HG02943 (cell line): ENCODE measurements around the gene SEZ6L.
"Not testable (repeated sequence)": the region's sequence is repeated elsewhere in the genome, so short reads cannot be mapped to it uniquely, and the experiment has no call there.

Experiments used
- ATAC-seq: cut with Tn5 transposase; IDR thresholded peaks from one replicate; pipeline ENCODE4 v1.9.1; 2021; ENCODE audit warnings: mild to moderate bottlenecking, low read depth, moderate library complexity; ENCODE audit not compliant: unreplicated experiment

Gene SEZ6L

DNA sequence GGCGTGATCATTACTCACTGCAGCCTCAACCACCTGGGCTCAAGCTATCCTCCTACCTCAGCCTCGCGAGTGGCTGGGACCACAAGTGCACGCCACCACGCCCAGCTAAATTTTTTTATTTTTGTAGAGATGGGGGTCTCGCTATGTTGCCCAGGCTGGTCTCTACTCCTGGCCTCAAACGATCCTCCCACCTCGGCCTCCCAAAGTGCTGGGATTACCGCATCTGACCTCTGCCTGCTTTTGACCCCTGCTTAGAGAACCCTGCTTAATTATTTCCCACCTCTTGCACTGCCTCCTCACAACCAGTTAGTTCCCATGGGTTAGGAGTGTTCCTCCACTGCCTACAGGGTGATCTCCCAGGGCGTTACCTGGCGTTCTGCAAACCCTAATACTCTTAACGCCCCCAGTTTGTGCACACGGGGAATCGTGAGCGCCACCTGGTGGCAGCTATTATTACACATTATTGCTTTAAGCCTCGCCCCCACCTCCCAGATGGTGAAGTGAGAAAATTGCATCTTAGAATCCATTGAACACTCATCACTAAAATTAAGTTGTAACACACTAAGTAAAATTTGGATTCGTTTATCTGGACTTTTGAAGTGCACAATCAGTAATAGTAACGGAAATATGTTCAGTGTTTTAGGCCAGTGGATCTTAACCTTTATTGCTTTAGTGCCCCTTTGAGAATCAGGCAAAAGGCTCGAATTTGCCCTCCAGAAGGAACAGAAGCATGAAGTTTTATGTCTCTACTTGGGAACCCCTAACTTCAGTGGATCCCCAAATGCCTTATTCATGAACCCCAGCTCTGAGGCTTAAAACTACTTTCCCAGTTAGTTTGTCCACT is 198.4 kb downstream of the SEZ6L start:
- no peak for ATAC-seq

DNA sequence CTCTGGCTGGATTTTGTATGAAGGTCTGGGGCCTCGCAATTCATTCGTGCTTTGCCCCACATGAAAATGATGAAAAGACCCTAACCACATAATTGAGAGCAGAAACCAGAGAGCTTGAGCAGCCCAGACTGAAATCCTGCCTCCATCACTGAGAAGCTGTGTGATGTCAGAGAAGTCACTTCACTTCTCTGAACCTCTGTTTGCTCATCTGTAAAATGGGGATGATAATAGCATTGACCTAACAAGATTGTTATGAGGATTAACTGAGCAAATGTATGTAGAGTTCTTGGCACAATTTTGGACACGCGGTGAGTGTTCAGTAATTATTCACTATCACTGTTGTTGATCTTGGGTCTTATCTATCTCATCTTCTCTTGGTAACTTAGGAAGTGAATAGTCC is 203.6 kb downstream of the SEZ6L start:
- no peak for ATAC-seq

DNA sequence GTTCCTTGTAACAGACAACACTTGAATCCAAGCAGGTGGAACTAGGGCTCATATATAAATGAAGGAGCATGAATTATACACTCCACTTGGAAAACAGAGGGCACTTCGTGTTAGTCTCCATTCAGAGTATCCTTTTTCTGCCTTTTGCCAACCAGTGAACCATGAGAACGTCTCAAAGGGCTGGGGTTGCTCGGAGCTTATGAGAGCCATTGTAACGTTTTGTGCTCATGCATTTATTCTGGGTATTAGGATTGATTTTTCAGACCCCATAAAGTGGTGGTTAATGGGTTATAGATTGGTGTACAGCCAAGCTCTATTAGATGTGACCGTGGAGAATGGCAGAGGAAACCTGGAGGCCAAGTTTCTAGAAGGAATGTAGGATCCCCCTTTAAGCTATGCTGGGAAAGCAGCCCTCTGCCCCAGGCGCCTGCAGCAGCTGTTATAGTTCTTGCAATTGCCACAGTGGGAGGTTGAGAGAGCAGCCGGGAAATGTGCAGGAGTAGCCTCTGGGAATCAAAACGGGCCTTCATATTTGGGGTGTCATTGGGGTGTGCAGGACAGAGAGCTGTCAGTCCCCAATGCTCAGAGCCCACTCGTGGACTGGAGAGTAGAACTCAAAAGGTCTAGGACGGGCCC is 205.2 kb downstream of the SEZ6L start:
- ATAC-seq, result no peak

DNA sequence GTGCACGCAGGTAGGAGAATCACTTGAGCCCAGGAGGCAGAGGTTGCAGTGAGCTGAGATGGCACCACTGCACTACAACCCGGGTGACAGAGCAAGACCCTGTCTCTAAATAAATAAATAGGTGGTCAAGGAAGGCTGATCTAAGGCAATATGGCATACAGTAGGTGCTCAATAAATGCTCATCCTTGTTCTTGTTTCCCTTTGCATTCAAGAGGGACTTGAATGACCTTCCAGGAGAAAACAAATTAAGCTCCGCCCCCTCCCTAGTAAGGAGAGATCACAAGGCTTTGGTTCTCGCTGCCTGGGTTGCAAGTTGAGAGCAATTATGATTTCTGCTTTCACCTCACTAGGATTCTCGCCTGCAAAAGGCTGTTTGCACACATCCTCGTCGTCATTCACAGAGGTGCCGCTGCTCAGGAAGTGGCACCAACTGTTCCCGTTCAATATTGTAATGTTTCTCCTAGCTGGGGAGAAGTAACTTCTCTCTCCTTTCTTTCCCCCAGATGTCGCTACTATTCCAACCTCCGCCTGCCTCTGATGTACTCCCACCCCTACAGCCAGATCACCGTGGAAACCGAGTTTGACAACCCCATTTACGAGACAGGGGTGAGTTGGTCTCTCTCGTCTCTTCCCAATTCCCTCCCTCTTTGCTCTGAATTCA is 208.0 kb downstream of the SEZ6L start:
- no peak for ATAC-seq

DNA sequence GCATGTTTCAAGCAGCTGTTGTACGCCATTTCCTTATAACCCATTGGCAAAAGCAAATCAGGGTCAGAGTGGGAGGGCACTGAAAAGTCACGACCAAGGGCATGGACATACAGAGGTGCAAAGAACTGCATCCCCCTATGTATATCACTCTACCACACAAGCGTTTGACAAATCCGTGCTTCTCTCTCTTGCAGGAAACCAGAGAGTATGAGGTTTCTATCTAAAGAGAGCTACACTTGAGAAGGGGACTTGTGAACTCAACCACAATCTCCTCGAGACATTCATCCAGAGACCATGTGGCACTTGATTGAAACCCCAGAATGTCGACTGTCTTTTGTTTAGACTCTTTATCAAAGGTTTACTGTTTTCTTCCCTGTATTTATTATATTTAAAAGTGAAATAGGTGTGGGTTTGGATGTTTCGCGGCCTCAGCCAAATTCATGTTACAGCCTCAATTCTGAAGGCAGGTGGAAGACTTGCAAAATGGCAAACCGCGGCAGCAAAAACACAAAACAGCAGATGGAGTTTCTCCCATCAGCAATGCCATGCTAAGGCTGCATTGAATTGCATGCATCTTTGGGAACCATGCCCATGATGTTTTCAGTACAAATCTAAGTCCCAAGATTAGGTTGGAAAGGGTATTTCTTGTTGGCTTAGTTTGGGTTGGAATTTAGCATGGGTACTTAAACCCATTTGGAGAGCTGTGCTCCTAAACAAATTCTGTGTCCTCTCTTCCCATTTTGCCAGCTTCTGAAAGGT is 211.0 kb downstream of the SEZ6L start:
- no peak for ATAC-seq

DNA sequence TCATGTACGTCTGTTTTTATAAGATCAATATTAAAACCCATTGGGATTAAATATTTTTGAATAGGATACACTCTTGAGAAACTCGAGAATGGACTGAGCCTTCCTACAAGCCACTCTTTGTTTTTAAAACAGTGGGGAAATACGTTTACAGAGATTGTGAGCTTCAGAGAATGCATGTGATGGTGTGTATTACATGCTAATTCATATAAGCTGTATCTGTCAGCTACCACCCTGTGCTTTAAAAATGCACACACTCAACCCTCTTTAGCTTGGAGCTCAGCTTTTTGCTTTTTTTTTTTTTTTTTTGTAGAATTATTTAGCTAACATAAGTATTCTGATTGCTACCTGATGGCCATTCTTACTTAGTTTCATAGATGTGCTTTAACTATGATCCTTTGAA is 213.5 kb downstream of the SEZ6L start:
- no peak for ATAC-seq

DNA sequence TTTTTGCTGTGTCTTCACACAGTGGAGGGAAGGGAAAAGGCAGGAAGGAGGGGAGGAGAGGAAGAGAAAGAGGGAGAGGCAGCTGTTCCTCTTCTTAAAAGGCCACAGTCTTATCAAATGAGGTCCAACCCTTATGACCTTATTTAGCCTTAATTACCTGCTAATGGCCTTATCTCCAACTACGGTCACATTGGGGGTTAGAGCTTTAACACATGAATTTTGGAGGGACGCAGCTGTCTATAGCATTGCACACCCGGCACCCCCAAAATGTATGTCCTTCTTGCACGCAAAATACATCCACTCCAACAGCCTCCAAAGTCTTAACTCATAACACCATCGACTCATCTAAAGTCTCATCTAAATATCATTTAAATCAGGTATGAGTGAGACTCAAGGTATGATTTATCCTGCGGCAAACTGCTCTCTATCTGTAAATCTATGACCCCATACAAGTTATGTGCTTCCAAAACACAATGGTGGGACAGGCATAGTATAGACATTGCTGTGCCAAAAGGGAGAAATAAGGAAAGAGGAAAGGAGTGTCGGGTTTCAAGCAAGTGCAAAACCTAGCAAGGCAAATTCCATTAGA is 214.8 kb downstream of the SEZ6L start:
- no peak for ATAC-seq

DNA sequence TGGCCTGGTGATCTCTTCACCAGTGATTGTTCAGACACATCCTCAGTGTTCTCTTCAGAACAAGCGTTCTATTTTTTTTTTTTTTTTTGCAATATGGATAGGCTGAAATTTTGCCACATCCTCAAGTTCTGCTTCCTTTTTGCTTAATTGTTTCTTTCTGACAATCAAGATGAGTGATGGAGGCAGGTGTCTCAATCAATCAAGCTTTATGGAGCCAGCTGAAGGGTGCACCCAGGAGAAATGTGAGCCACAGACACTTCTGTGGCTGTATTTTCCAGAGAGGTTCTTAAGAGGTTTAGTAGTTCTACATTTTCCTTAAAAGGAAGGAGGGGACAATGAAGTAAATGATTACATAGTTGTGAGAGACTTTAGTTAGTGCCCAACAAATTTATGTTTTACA is 215.9 kb downstream of the SEZ6L start:
- no peak for ATAC-seq

DNA sequence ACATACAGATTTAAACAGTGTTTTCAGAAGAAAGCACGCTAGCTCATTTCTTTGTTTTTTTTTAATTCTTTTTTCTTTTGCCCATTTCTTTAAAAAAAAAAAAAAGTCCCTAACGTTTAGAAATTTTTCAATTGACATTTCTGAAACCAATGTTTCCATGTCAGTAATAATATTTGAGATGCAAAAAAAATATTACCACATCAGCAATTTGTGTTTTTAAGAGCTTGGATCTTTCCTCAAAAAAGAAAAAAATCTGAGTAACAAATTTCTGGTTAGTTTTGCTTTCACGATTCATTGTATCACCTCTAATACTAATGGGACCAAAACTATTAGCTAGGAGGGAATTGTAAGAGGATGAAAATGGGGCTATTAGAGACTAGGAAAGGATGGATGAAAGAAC is 219.9 kb downstream of the SEZ6L start:
- no peak for ATAC-seq

DNA sequence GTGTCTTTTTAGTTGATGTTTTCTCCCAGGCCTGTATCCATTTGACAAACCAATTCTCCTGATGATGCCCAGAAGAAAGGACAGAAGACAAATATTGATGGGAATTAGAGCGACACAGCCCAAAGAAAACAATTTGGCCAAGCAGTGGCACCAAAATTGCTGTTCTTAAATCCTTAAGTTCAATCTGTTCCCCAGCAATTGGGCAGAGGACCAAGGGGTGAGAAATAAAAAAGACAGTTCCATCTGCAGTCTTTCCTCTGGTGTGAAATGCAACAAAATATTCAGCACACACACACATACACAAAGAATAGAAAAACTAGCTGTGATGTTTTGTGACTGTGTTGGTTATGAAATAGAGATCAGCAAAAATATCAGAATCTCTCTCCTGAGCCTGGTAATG is 221.8 kb downstream of the SEZ6L start:
- no peak for ATAC-seq

DNA sequence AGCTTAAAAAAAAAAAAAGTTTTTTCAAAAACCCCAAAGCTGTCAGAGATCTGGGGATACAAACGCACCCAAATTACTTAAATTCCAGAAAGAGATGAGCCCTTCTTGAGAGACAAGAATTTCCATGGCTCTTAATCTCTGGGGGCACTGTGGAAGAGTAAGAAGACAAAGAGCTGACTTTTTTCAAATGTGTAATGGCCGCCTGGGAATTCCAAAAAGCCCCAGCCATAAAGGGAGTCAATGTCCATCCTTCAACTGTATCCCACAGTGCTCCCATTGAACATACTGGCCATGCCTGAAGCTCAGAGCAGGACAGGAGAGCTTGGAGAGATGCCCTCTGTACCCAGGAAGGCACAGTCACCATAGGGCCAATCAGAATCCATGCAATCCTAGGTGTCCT is 222.4 kb downstream of the SEZ6L start:
- ATAC-seq, result no peak

DNA sequence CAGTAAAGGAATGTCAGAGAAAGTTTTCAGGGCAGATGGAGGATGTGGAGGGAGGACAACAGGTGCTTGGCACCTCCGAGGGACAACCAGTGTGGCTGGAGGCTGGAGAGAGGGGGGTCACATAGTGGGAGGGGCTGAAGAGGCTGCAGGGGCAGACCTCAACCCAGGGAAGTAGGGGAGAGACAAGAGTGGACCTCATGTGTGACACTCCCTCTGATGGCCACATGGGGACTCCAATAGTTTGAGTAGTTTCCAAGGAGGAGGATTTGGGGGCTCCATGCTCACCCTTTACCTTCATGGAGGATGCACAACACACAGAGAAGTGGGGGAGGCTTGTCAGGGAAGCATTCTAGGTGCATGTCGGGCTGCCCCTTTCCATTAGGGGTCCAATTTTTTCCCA is 224.7 kb downstream of the SEZ6L start:
- no peak for ATAC-seq

DNA sequence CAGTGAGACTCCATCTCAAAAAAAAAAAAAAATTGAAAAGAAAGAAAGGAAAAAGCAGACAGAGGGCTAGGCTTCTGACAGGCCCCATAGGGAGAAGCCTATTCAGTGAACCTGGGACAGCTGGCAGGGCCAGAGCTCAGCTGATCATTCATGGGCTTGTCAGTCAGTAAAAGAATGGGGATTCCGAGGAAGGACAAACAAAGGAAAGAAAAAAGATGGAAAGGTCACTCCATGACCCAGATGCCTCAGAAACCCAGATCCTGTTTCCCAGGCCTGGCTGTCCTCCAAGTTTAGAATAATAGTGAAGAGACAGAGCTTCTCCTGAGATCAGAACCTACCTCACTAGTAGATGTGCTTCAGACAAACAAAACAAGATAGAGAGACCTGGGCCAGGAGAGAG is 225.5 kb downstream of the SEZ6L start:
- ATAC-seq, result no peak

DNA sequence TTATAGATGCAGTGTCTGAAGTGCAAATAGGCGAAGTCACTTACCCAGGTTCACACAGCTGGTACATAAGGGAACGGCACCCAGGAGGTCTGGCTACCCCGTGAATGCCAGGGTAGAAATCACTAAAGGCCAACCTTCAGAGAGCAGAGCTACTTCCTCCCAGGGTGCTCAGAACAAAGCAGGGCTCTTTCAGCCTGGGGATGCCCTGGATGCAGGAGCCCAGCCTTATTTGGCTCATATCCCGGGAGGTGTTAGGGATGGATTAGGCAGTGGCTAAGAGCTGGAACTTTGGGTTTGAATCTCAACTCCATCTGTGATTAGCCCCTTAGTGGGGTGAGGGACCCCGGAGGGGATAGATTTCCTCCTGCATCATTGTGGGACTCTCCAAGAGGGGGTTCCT is 226.7 kb downstream of the SEZ6L start:
- no peak for ATAC-seq

DNA sequence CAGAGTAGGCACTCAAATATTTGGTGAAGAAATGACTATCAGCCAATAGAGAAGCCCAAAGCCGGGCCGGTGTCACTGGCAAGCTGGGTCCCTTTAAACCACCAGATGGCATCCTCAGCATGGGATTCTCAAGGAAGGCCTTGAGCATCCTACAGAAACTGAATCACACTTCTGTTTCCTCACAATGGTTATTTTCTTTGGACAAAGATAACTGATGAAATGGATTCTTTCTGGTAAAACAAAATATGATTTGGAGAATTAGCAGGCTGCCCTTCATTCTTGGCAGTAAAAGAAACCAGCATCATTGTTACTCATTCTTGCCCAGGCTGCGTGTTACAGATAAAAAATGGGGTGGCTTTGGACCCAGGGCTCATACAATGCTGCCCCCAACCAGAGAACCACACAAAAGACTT is 229.5 kb downstream of the SEZ6L start:
- no peak for ATAC-seq

DNA sequence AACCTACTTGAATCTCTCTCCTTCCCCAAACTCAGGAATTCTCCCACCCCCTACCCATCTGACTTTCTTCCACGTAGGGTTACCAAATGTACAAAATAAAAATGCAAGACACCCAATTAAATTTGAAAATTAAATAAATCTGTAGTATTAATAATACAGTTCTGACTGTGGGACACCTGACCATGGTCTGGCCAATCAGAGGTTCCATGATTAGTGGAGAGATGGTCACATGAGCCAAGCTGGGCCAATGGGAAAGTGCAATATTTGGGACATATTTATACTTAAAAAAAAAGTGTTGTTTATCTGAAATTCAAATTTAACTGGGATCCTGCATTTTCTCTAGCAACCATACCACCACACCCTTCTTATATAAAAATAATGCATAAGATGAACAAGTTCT is 230.0 kb downstream of the SEZ6L start:
- ATAC-seq, result no peak

DNA sequence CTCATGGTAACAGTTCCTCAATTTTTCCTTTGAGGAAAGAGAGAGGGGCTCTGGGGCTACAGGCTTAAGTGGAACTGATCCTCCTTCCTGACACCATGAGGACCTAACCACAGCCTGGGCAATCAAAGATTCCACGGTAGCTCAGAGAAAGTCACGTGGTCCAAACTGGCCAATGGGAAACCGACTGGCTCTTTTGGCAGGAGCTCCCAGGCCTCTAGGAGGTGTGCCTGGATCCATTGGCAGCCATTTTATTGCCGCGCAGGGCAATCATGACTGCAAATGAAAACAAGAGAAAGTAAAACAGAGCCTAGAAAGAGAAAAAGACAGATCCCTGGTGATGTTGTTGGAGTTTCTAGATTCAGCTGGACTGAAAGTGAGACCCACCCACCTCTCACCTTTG is 232.5 kb downstream of the SEZ6L start:
- ATAC-seq, result no peak

DNA sequence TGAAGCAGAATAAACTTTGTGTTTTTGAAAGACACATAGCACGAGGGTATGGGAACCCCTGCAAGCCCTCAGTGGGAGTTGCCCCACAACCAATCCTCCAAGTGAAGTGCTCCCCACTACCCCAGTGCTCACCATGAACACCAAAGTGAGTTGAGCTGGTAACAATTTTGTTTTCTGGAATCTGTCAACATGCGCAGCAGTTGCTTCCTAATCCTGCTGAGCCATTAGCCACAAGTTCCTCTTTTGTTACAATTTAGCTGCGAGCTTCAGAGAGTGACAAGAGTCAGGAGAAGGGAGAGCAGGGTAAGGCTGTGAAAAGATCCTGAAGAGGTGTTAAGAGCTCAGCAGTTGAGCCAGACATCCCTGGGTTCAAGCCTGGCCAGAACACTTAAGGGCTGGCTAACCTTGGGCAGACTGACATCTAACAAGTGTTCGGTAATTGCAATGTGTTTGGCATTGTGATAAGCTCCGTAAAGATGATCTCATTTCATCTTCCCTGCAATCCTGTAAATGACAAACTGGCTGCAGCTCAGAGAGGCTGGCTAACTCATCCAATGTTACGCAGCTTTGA is 235.7 kb downstream of the SEZ6L start:
- ATAC-seq, result no peak

DNA sequence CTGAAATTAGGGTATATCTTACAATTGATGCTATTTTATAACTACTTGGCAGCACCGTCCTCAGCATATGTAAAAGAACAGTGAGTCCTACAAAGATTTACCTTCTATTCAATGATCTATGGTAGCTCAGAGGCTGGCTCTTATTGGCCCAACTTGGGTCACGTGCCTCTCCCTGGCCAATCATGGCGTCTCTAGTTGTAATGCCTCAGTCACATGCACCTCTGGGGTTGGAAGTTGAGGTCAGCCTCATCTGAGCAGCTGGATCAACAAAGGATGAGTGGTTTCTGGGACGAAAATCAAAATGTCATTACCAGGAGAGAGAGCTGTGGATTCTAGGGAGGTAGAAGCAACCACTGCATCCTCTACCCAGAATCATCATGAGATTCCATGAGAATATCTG is 236.9 kb downstream of the SEZ6L start:
- ATAC-seq, result no peak

DNA sequence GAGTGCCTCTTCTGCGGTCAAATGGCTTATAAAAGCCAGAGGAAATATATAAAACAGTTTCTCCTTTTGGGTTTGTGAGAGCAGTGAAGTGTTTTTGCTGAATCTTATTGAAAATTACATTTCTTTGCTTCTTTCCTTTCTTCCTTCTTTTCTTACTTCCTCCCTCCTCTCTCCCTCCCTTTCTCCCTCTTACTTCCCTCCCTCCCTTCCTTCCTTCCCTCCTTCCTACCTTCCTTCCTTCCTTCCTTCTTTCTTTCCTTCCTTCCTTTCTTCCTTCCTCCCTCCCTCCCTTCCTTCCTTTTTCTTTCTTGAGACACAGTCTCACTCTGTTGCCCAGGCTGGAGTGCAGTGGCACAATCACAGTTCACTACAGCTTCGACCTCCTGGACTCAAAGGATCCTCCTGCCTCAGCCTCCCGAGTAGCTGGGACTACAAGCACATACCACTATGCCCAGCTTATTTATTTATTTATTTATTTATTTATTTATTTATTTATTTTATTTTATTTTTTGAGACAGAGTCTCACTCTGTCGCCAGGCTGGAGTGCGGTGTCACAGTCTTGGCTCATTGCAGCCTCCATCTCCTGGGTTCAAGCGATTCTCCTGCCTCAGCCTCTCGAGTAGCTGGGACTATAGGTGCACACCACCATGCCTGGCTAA is 239.4 kb downstream of the SEZ6L start:
- ATAC-seq, result not testable (repeated sequence)
